Left ventricle myocardium inferior (tissue), 1 donor: ENCODE results near the gene MGME1. TPM values are rescaled to one million over a fixed set of nuclear protein-coding genes. Genes with fewer than 3 reads are reported as not detected.
A peak's percentile ranks its signal among the peaks of the same experiment; 100 is the strongest.
"Not testable (repeated sequence)": the region's sequence is repeated elsewhere in the genome, so short reads cannot be mapped to it uniquely, and the experiment has no call there.

Source experiments
- DNase-seq: peaks from one replicate; pipeline ENCODE4 v3.0.0-alpha.2; 2020
- H3K27ac ChIP-seq: fragments of 200-600 bp; replicated peaks from 2 replicates; pipeline ENCODE4 v1.8.0; 2021
- H3K27me3 ChIP-seq: fragments of 200-600 bp; 2 replicates; pipeline ENCODE4 v1.8.0; 2021; ENCODE audit warnings: low read depth
- H3K36me3 ChIP-seq: fragments of 200-600 bp; 2 replicates; pipeline ENCODE4 v1.8.0; 2021
- H3K4me1 ChIP-seq: fragments of 200-600 bp; 2 replicates; pipeline ENCODE4 v1.8.0; 2021
- H3K4me3 ChIP-seq: fragments of 200-600 bp; 2 replicates; pipeline ENCODE4 v1.8.0; 2021; ENCODE audit warnings: mild to moderate bottlenecking, moderate library complexity
- H3K9me3 ChIP-seq: fragments of 200-600 bp; replicated peaks from 2 replicates; pipeline ENCODE4 v1.8.0; 2021
- intact Hi-C: fragments of 100-400 bp; cut with micrococcal nuclease; formaldehyde crosslinking; loops from one replicate; pipeline ENCODE4 v1.11.0; 2022
- total RNA-seq: library from RNA; stranded (reverse); fragmentation: NEBNext Ultra II Directional; extraction: Animal tissue kit (Norgen Biotek cat#: 25700); gene quantifications from one replicate; pipeline ENCODE4 v1.2.1, GENCODE V29; 2021
- TF ChIP-seq, protein P1 (sequence below): fragments of 200-600 bp; IDR thresholded peaks from 2 replicates; pipeline ENCODE4 v1.8.0; 2021; ENCODE audit warnings: antibody characterized with exemption, mild to moderate bottlenecking, borderline replicate concordance
- donor health status: DM: no; HTN: yes; CAD: no; lungs with severe emphysema.

Gene MGME1
- total RNA-seq, 1 donor from 2014 or later = 13.6 TPM

- peaks cover 62% of the 10 kb centered on the region for H3K4me1 ChIP-seq
Observed at GRCh38 chr20:17957505-17958363, 11.1 kb upstream of the MGME1 start.

DNA sequence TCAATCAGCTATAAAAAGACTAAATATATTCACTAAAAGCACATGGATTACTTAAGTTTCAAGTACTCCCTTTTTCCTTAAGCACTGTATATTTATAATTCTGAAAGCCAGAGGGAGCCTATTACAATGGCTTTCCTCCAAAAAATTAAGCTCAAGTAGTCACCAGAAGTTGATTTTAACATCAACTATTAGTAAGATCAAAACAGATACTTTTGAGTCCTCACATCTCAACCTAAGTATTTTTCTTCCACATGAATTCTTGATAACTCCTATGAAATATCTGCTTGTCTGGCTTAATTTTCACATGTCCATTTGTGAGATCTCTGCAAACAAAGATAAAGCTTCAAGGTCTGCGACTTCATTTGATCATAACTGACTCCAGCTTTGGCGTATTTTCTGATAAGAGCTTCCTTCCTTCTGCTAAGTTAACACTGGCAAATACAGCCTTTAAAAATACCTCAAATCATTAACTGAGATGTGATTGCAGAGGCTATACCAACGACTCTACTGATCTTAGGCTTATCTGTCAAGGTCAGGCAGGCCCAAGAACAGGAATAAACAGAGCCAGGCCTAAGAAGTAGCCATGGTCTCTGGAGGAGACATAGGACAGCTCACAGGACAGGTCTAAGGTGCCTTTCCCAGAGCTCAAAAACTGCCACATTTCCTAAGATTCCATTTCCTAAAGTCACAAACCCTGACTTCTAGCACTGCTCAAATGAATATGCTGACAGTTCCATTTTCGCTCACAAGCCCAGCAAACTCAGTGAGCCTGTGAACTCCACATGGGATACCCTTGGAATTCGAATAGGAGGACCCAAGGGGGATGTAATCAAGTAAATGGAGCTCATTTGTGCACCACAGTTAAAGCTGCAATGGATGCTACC, 10.2 kb upstream of the MGME1 start:
- DNase-seq = no peak
- Histone ChIP-seq H3K4me3 (no peak overlapping the region), H3K27ac (peak overlapping the region; percentile 58), H3K9me3 (no peaks in the 10 kb centered on the region), H3K27me3 (no peaks in the 10 kb centered on the region), H3K36me3 (peaks cover 27% of the 10 kb centered on the region), H3K4me1 (peaks cover 69% of the 10 kb centered on the region)
- TF ChIP-seq, protein P1, sequence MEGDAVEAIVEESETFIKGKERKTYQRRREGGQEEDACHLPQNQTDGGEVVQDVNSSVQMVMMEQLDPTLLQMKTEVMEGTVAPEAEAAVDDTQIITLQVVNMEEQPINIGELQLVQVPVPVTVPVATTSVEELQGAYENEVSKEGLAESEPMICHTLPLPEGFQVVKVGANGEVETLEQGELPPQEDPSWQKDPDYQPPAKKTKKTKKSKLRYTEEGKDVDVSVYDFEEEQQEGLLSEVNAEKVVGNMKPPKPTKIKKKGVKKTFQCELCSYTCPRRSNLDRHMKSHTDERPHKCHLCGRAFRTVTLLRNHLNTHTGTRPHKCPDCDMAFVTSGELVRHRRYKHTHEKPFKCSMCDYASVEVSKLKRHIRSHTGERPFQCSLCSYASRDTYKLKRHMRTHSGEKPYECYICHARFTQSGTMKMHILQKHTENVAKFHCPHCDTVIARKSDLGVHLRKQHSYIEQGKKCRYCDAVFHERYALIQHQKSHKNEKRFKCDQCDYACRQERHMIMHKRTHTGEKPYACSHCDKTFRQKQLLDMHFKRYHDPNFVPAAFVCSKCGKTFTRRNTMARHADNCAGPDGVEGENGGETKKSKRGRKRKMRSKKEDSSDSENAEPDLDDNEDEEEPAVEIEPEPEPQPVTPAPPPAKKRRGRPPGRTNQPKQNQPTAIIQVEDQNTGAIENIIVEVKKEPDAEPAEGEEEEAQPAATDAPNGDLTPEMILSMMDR = peak; percentile 42
- intact Hi-C loops = no loop called here

More at GRCh38 chr20:17957505-17958363, 11.1 kb upstream of the MGME1 start:
- Histone ChIP-seq H3K27ac (peak overlapping the region; percentile 58), H3K36me3 (peaks cover 36% of the 10 kb centered on the region), H3K4me3 (no peak overlapping the region), H3K27me3 (no peaks in the 10 kb centered on the region), H3K9me3 (no peaks in the 10 kb centered on the region)
- TF ChIP-seq, protein P1 = no peak
- no peak for DNase-seq
- intact Hi-C loops = no loop called here

DNA sequence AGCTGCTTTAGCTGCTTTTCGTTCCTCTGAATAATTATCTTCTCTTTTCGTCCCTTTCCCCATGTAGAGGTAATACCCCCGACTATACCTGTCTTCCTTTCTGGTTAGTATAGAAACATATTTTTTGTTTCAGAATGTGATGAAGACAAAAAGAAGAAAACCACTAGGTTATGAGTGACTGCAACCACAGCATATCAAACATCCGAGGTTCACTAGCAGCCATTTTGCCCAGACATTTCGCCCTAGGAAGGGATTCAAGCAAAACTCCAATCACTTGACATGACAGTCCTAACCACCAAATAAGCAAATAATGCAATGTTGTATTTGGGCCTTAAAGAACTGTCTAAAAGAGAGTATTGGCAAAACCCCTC, 9.6 kb upstream of the MGME1 start:
- Histone ChIP-seq H3K9me3 (no peaks in the 10 kb centered on the region), H3K4me3 (no peak overlapping the region), H3K27ac (peak overlapping the region; percentile 58), H3K36me3 (peaks cover 21% of the 10 kb centered on the region), H3K27me3 (no peaks in the 10 kb centered on the region), H3K4me1 (peaks cover 75% of the 10 kb centered on the region)
- no peak for DNase-seq
- TF ChIP-seq, protein P1 = no peak
- intact Hi-C loops = no loop called here

DNA sequence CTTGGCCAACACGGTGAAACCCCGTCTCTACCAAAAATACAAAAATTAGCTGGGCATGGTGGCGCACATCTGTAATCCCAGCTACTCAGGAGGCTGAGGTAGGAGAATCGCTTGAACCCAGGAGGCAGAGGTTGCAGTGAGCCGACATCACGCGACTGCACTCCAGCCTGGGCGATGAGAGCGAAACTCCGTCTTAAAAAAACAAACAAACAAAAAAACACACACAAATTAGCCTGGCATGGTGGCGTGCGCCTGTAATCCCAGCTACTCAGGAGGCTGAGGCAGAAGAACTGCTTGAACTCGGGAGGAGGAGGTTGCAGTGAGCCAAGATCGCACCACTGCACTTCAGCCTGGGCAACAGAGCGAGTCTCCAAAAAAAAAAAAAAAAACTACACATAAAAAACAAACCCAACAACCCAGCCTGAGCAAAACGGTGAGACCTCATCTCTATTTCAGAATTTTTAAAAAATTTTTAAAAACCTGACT, 8.4 kb upstream of the MGME1 start:
- Histone ChIP-seq H3K36me3 (peaks cover 10% of the 10 kb centered on the region), H3K4me3 (peak overlapping the region; percentile 10), H3K4me1 (peaks cover 87% of the 10 kb centered on the region), H3K27ac (peak overlapping the region; percentile 58)
- H3K9me3 ChIP-seq, DNase-seq, H3K27me3 ChIP-seq, intact Hi-C loops: not testable (repeated sequence)

- Histone ChIP-seq H3K36me3 (peaks cover 4% of the 10 kb centered on the region), H3K4me3 (peak overlapping the region; percentile 10), H3K27me3 (no peaks in the 10 kb centered on the region), H3K27ac (peak overlapping the region; percentile 58), H3K4me1 (peaks cover 88% of the 10 kb centered on the region), H3K9me3 (no peaks in the 10 kb centered on the region)
- intact Hi-C loops = no loop called here
- TF ChIP-seq, protein P1 = no peak
- DNase-seq = peak; percentile 67
Observed at GRCh38 chr20:17960927-17961586, 7.8 kb upstream of the MGME1 start.
